NB4 (cell line): ENCODE results near the gene RBM27.

Source experiments
- MYC ChIP-seq: IDR thresholded peaks from 2 replicates; pipeline ENCODE4 v1.6.1; 2011; ENCODE audit warnings: low read depth, low read length
- POLR2A ChIP-seq: IDR thresholded peaks from 2 replicates; pipeline ENCODE4 v1.6.1; 2011; ENCODE audit warnings: mild to moderate bottlenecking; ENCODE audit not compliant: insufficient read length; ENCODE audit errors: extremely low read depth
- TF ChIP-seq, protein P1 (sequence below): IDR thresholded peaks from one replicate; pipeline ENCODE4 v1.5.1; 2012; ENCODE audit warnings: low read depth, low read length
- TF ChIP-seq, protein P2 (sequence below): IDR thresholded peaks from 2 replicates; pipeline ENCODE4 v1.6.1; 2011; ENCODE audit warnings: low read depth, low read length

DNA sequence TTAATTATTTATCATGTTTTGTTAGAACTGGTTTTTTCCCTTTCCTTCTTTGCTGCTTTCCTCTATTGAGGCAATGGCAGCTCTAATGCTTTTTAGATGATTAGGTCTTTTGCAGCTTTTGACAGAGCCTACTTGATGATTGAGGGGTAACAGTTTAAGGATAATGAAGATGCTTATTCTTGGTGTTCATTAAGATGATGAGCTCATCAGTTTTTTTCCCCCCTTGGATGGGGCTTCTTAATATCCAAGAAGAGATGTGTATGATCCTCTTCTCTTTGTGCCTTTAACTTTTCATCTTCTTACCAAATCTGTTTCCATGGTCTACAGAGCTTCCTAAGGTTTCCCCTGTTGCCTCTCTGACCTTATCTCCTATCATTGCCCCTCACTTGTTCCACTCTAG lies 15.8 kb downstream of the RBM27 start:
- TF ChIP-seq MYC (no peak), POLR2A (no peak)
- TF ChIP-seq, protein P1, sequence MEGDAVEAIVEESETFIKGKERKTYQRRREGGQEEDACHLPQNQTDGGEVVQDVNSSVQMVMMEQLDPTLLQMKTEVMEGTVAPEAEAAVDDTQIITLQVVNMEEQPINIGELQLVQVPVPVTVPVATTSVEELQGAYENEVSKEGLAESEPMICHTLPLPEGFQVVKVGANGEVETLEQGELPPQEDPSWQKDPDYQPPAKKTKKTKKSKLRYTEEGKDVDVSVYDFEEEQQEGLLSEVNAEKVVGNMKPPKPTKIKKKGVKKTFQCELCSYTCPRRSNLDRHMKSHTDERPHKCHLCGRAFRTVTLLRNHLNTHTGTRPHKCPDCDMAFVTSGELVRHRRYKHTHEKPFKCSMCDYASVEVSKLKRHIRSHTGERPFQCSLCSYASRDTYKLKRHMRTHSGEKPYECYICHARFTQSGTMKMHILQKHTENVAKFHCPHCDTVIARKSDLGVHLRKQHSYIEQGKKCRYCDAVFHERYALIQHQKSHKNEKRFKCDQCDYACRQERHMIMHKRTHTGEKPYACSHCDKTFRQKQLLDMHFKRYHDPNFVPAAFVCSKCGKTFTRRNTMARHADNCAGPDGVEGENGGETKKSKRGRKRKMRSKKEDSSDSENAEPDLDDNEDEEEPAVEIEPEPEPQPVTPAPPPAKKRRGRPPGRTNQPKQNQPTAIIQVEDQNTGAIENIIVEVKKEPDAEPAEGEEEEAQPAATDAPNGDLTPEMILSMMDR = no peak
- TF ChIP-seq, protein P2, sequence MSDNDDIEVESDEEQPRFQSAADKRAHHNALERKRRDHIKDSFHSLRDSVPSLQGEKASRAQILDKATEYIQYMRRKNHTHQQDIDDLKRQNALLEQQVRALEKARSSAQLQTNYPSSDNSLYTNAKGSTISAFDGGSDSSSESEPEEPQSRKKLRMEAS = no peak
